Stimulated activated CD8-positive, alpha-beta memory T cell treated with anti-CD3 and anti-CD28 coated beads, Interleukin-15, amount 100 ng/mL, for 24 hours (primary cell): ENCODE measurements around the gene NOS1.
"Not testable (repeated sequence)": the region's sequence is repeated elsewhere in the genome, so short reads cannot be mapped to it uniquely, and the experiment has no call there.

Source experiments
- DNase-seq: peaks from one replicate; pipeline ENCODE4 v3.0.0-alpha.2; 2020; ENCODE audit warnings: low read depth

Gene NOS1

GRCh38 chr12:117262749-117263148 lies 98.7 kb downstream of the NOS1 start:
- no peak for DNase-seq

GRCh38 chr12:117261247-117261646 lies 100.2 kb downstream of the NOS1 start:
- DNase-seq = no peak

GRCh38 chr12:117255386-117255785 lies 106.0 kb downstream of the NOS1 start:
- DNase-seq = no peak

- DNase-seq = no peak
Observed at GRCh38 chr12:117243488-117243887, 117.9 kb downstream of the NOS1 start.

GRCh38 chr12:117241697-117242096 lies 119.7 kb downstream of the NOS1 start:
- no peak for DNase-seq

- DNase-seq = no peak
Observed at GRCh38 chr12:117240081-117240755, 121.2 kb downstream of the NOS1 start.

- peak; percentile 82 for DNase-seq
Observed at GRCh38 chr12:117236456-117237001, 124.9 kb downstream of the NOS1 start.

GRCh38 chr12:117235261-117235660 lies 126.2 kb downstream of the NOS1 start:
- DNase-seq = no peak

GRCh38 chr12:117234441-117234840 lies 127.0 kb downstream of the NOS1 start:
- DNase-seq = no peak

- DNase-seq = no peak
Observed at GRCh38 chr12:117231750-117232149, 129.7 kb downstream of the NOS1 start.

- no peak for DNase-seq
Observed at GRCh38 chr12:117228239-117228638, 133.2 kb downstream of the NOS1 start.

GRCh38 chr12:117227000-117227653 lies 134.3 kb downstream of the NOS1 start:
- no peak for DNase-seq

- DNase-seq = no peak
Observed at GRCh38 chr12:117226505-117226904, 134.9 kb downstream of the NOS1 start.

GRCh38 chr12:117225179-117225578 lies 136.2 kb downstream of the NOS1 start:
- no peak for DNase-seq

GRCh38 chr12:117220947-117221346 lies 140.5 kb downstream of the NOS1 start:
- DNase-seq = not testable (repeated sequence)

GRCh38 chr12:117218149-117218548 lies 143.3 kb downstream of the NOS1 start:
- no peak for DNase-seq

- no peak for DNase-seq
Observed at GRCh38 chr12:117216686-117217085, 144.7 kb downstream of the NOS1 start.

- DNase-seq = no peak
Observed at GRCh38 chr12:117214797-117215196, 146.6 kb downstream of the NOS1 start.

GRCh38 chr12:117213295-117213808 lies 148.1 kb downstream of the NOS1 start:
- no peak for DNase-seq

- peak; percentile 12 for DNase-seq
Observed at GRCh38 chr12:117212563-117213190, 148.7 kb downstream of the NOS1 start.

- DNase-seq = no peak
Observed at GRCh38 chr12:117210266-117210918, 151.0 kb downstream of the NOS1 start.

GRCh38 chr12:117209626-117210025 lies 151.8 kb downstream of the NOS1 start:
- DNase-seq = no peak
